ENCODE measurements around the gene PANK4. TPM values are rescaled to one million over a fixed set of nuclear protein-coding genes. Genes with fewer than 3 reads are reported as not detected.

PANK4 gene
- total and polyA plus RNA-seq, 2 of the 8 experiments (the other 6 are each of a cell fraction or from before 2014, with no cell fraction given) = 20.1 to 29.7 TPM

DNA sequence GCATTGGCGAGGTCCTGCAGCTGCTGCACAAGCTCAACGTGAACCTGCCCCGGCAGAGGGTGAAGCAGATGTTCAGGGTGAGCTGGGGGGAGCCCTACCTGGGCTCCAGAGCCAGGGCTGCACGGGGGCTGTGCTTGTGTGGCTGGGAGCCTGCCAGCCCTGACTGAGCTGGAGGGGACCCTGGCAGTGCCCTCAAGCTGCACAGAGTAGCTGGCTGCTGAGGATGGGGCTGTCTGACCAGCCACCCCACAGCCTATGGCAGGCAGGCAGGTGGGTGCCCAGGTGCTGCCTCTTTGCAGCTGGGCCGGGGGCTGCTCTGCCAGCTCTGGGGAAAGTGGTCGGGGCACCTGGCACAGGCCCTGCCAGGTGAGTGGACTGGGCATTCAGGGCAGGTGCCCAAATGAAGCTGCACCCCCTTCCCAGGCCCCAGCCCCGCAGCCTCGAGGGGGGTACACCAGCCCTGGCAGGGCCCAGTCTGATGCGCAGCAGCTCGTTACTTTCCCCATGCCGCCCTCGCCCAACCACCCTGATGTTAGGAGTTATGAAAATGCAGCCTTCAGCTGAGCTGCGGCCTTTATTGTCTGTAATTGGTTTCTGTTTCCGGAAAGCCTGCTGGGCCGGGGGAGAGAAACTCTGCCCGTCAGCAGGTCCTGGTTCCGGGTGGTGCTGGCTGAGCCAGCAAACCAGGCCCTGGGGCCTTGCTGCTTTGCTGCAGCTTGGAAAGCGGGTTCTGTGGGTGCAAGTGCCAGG, 46.0 kb downstream of the PANK4 start (continued):
- no peak for TF ChIP-seq GABPA (IDR thresholded peaks at IDR 0.05; ENCODE audit: borderline replicate concordance, insufficient read depth, low read length)
- no peak for TF ChIP-seq NRF1 (IDR thresholded peaks at IDR 0.05; ENCODE audit: low read depth, low read length)
- TF ChIP-seq SP1 (IDR thresholded peaks at IDR 0.05; ENCODE audit: low read depth, low read length) = no peak
- no peak for TF ChIP-seq JUND (IDR thresholded peaks at IDR 0.05; ENCODE audit: low read length)

All from H1 (cell line).